BE2C (cell line): Measurements from ENCODE around the gene NECTIN1.
A peak's percentile ranks its signal among the peaks of the same experiment; 100 is the strongest.

Source experiments
- DNase-seq: peaks from one replicate; pipeline ENCODE4 v3.0.0-alpha.2; 2020
- H3K27me3 ChIP-seq: fragments of 250-450 bp; sonication (Bioruptor Pico); 2 replicates; pipeline ENCODE4 v1.5.1; 2020; ENCODE audit warnings: mild to moderate bottlenecking
- H3K36me3 ChIP-seq: fragments of 250-450 bp; sonication (Bioruptor Pico); 2 replicates; pipeline ENCODE4 v1.5.1; 2020; ENCODE audit warnings: mild to moderate bottlenecking
- H3K4me1 ChIP-seq: fragments of 250-450 bp; sonication (Bioruptor Pico); 2 replicates; pipeline ENCODE4 v1.5.1; 2020
- H3K4me3 ChIP-seq: 2 replicates; pipeline ENCODE4 v1.5.1; 2011; ENCODE audit warnings: low read depth, low read length
- H3K9me3 ChIP-seq: fragments of 250-450 bp; sonication (Bioruptor Pico); 2 replicates; pipeline ENCODE4 v1.5.1; 2020
- CTCF ChIP-seq: IDR thresholded peaks from 2 replicates; pipeline ENCODE4 v1.5.1; 2012; ENCODE audit warnings: mild to moderate bottlenecking, low read depth, low read length

Gene NECTIN1

GRCh38 chr11:119673759-119674336 is 55.2 kb downstream of the NECTIN1 start:
- Histone ChIP-seq H3K4me3 (no peak overlapping the region), H3K27me3 (no peaks in the 10 kb centered on the region), H3K36me3 (peaks cover 48% of the 10 kb centered on the region), H3K9me3 (no peaks in the 10 kb centered on the region), H3K4me1 (peaks cover 24% of the 10 kb centered on the region)
- no peak for DNase-seq
- TF ChIP-seq CTCF, result no peak

- Histone ChIP-seq H3K4me3 (no peak overlapping the region), H3K9me3 (no peaks in the 10 kb centered on the region), H3K27me3 (no peaks in the 10 kb centered on the region), H3K36me3 (peaks cover 46% of the 10 kb centered on the region), H3K4me1 (peaks cover 24% of the 10 kb centered on the region)
- DNase-seq, result no peak
- TF ChIP-seq CTCF, result no peak
These were observed 55.8 kb downstream of the NECTIN1 start for GRCh38 chr11:119673052-119673758.

- no peak overlapping the region for H3K4me3 ChIP-seq
- no peaks in the 10 kb centered on the region for H3K9me3 ChIP-seq
- no peaks in the 10 kb centered on the region for H3K27me3 ChIP-seq
- no peak for TF ChIP-seq CTCF
- H3K36me3 ChIP-seq, result peaks cover 40% of the 10 kb centered on the region
- H3K4me1 ChIP-seq, result peaks cover 24% of the 10 kb centered on the region
- no peak for DNase-seq
These were observed 56.4 kb downstream of the NECTIN1 start for GRCh38 chr11:119672597-119672996.

- Histone ChIP-seq H3K4me1 (peaks cover 24% of the 10 kb centered on the region), H3K9me3 (no peaks in the 10 kb centered on the region), H3K27me3 (no peaks in the 10 kb centered on the region), H3K36me3 (peaks cover 30% of the 10 kb centered on the region), H3K4me3 (peak overlapping the region; percentile 2; the same call in 1 of the 2 replicates)
- peak; percentile 63 for DNase-seq
- no peak for TF ChIP-seq CTCF
These were observed 57.4 kb downstream of the NECTIN1 start for GRCh38 chr11:119671561-119672015.

GRCh38 chr11:119671051-119671450 is 57.9 kb downstream of the NECTIN1 start:
- TF ChIP-seq CTCF, result no peak
- DNase-seq, result peak; percentile 91
- peaks cover 25% of the 10 kb centered on the region for H3K36me3 ChIP-seq

GRCh38 chr11:119669487-119669886 is 59.5 kb downstream of the NECTIN1 start:
- H3K9me3 ChIP-seq, result no peaks in the 10 kb centered on the region
- no peak for DNase-seq
- no peak for TF ChIP-seq CTCF
- peaks cover 18% of the 10 kb centered on the region for H3K36me3 ChIP-seq
- H3K4me1 ChIP-seq, result peaks cover 24% of the 10 kb centered on the region
- H3K27me3 ChIP-seq, result no peaks in the 10 kb centered on the region
- no peak overlapping the region for H3K4me3 ChIP-seq

More at GRCh38 chr11:119671051-119671450, 57.9 kb downstream of the NECTIN1 start:
- H3K4me3 ChIP-seq, result peak overlapping the region; percentile 2; the same call in 1 of the 2 replicates
- peaks cover 24% of the 10 kb centered on the region for H3K4me1 ChIP-seq
- no peaks in the 10 kb centered on the region for H3K9me3 ChIP-seq
- H3K27me3 ChIP-seq, result no peaks in the 10 kb centered on the region
